ENCODE measurements around the gene KCNQ1.

KCNQ1 gene

GRCh38 chr11:2399488-2400068 lies 45.2 kb upstream of the KCNQ1 start:
- peak; percentile 27 for DNase-seq (ENCODE audit: low read depth)
- no peak for TF ChIP-seq CTCF (IDR thresholded peaks at IDR 0.05; ENCODE audit: insufficient read depth, low read depth, low read length, missing control alignments)
- peak overlapping the region; percentile 75 for H3K4me3 ChIP-seq (ENCODE audit: low read length)

- H3K4me3 ChIP-seq (ENCODE audit: low read length) = peak within 1 kb of the TSS; percentile 99
- TF ChIP-seq CTCF (IDR thresholded peaks at IDR 0.05; ENCODE audit: insufficient read depth, low read depth, low read length, missing control alignments) = peak; percentile 92
- DNase-seq (ENCODE audit: low read depth) = peak; percentile 100
These were observed 44.6 kb upstream of the KCNQ1 start, which contains the start of gene TSSC4 for GRCh38 chr11:2400069-2400761. TSS of gene TSSC4 (plus strand) at chr11:2400750. CDS start at chr11:2402634, 1,884 bp downstream.

GRCh38 chr11:2400762-2401435 lies 43.9 kb upstream of the KCNQ1 start:
- H3K4me3 ChIP-seq (ENCODE audit: low read length) = peak overlapping the region; percentile 99
- TF ChIP-seq CTCF (IDR thresholded peaks at IDR 0.05; ENCODE audit: insufficient read depth, low read depth, low read length, missing control alignments) = no peak
- DNase-seq (ENCODE audit: low read depth) = no peak

GRCh38 chr11:2401436-2401984 lies 43.3 kb upstream of the KCNQ1 start:
- peak; percentile 29 for TF ChIP-seq CTCF (IDR thresholded peaks at IDR 0.05; ENCODE audit: insufficient read depth, low read depth, low read length, missing control alignments)
- peak; percentile 49 for DNase-seq (ENCODE audit: low read depth)

GRCh38 chr11:2402106-2402505 lies 42.7 kb upstream of the KCNQ1 start:
- no peak for DNase-seq (ENCODE audit: low read depth)
- TF ChIP-seq CTCF (IDR thresholded peaks at IDR 0.05; ENCODE audit: insufficient read depth, low read depth, low read length, missing control alignments) = no peak
- H3K4me3 ChIP-seq (ENCODE audit: low read length) = peak overlapping the region; percentile 99

More at GRCh38 chr11:2401436-2401984, 43.3 kb upstream of the KCNQ1 start:
- peak overlapping the region; percentile 99 for H3K4me3 ChIP-seq (ENCODE audit: low read length)

GRCh38 chr11:2402890-2403645 lies 41.7 kb upstream of the KCNQ1 start:
- TF ChIP-seq CTCF (IDR thresholded peaks at IDR 0.05; ENCODE audit: insufficient read depth, low read depth, low read length, missing control alignments) = no peak
- H3K4me3 ChIP-seq (ENCODE audit: low read length) = no peak overlapping the region

More at GRCh38 chr11:2402890-2403645, 41.7 kb upstream of the KCNQ1 start:
- no peak for DNase-seq (ENCODE audit: low read depth)

All from epithelial cell of esophagus (primary cell).